ENCODE results near the gene RNF128.

- TF ChIP-seq POLR2A (IDR thresholded peaks at IDR 0.05; ENCODE audit: low read length) (no peak), GATA1 (IDR thresholded peaks at IDR 0.05; ENCODE audit: low read depth, low read length) (no peak)
Measured at GRCh38 chrX:106711375-106711774, 15.1 kb upstream of the RNF128 start.

Measured in erythroblast (primary cell).